Spinal cord (tissue), 10 donors: ENCODE measurements around the gene BCAP29. TPM values are rescaled to one million over a fixed set of nuclear protein-coding genes. Genes with fewer than 3 reads are reported as not detected.
A peak's percentile ranks its signal among the peaks of the same experiment; 100 is the strongest.

ENCODE experiments used
- DNase-seq, 6 donors: peaks; one replicate each; pipeline versions ENCODE4 v3.0.0 to v3.0.0-alpha.2; 2013 to 2015; ENCODE audit warnings: low spot score in 6 of 6, low read depth in 4 of 6
- H3K27ac ChIP-seq: one replicate; pipeline ENCODE4 v1.5.1; 2013; ENCODE audit warnings: low read depth, low read length, control low read depth
- H3K27me3 ChIP-seq: one replicate; pipeline ENCODE4 v1.6.1; 2013; ENCODE audit warnings: low read length; ENCODE audit not compliant: control insufficient read depth, insufficient read depth
- H3K36me3 ChIP-seq: one replicate; pipeline ENCODE4 v1.6.1; 2013; ENCODE audit warnings: low read length; ENCODE audit not compliant: control insufficient read depth, insufficient read depth
- H3K4me1 ChIP-seq: one replicate; pipeline ENCODE4 v1.6.1; 2013; ENCODE audit warnings: low read length; ENCODE audit not compliant: control insufficient read depth, insufficient read depth
- H3K4me3 ChIP-seq: one replicate; pipeline ENCODE4 v1.5.1; 2013; ENCODE audit warnings: low read depth, low read length, control low read depth
- H3K9me3 ChIP-seq: one replicate; pipeline ENCODE4 v1.6.1; 2013; ENCODE audit warnings: low read length; ENCODE audit not compliant: control insufficient read depth, insufficient read depth
- WGBS: methylation state at CpG from one replicate; pipeline ENCODE4 v1.1.5; 2013; ENCODE audit warnings: missing lambda C conversion rate; ENCODE audit not compliant: insufficient coverage; 5-methylcytosine and 5-hydroxymethylcytosine counted together
- polyA plus RNA-seq, 2 donors: library from polyadenylated mRNA; unstranded; fragments of 120-200 nt; gene quantifications; one replicate each; pipeline ENCODE4 v1.2.1, GENCODE V29; 2013; ENCODE audit not compliant: insufficient read length in 2 of 2
- total RNA-seq, 2 donors: library from RNA; depleted of rRNA in 1 of 2; stranded (reverse); fragments of 120-200 nt in 1 of 2; fragments of >200 nt in 1 of 2; gene quantifications; one replicate each; pipeline versions ENCODE4 v1.2.3 to v1.2.4, GENCODE V29; 2013 to 2014
- donor health status: healthy.

BCAP29 gene
- total and polyA plus RNA-seq, 4 donors, result 48.7 to 85.4 (median 70.1) TPM

DNA sequence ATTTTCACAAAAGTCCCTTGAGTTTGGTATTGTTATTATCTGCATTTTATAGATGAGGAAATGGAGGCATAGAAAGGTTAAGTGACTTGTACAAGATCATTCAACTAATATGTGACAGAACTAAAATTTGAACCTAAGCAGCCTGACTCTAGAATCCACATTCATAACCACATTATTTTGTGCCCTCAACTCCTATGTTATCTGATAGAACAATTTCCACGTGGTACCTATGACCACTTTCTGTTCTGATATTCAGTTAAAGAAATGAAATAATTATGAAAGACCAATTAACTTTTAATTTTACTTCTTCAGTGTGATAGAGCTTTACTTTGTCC is 17.5 kb downstream of the BCAP29 start:
- Histone ChIP-seq H3K27ac (no peak overlapping the region), H3K4me3 (no peak overlapping the region), H3K4me1 (no peaks in the 10 kb centered on the region), H3K9me3 (no peaks in the 10 kb centered on the region), H3K27me3 (no peaks in the 10 kb centered on the region), H3K36me3 (peaks cover 3% of the 10 kb centered on the region)
- no peak for DNase-seq
- no CpG with 5 or more reads among the region's 1 CpG for WGBS

DNA sequence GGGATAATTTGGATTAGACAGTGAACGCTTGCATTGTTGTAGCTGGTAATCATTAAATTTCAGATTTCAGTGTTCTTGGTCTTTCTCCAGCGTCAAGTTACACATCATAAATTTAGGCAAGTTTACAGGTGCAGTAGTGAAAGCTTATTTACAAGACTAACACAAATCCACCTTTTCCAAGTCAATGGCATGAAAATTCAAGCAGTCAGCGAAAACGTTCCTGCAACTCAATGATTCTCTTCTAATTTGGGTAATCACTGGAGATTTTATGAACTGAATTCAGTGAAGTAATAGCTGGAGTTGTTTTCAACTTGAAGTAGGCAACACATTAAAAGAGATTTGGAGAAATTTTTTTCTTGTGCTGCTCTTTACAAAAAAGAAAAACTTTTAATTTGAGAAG is 17.9 kb downstream of the BCAP29 start:
- Histone ChIP-seq H3K4me1 (no peaks in the 10 kb centered on the region), H3K9me3 (no peaks in the 10 kb centered on the region), H3K27ac (no peak overlapping the region), H3K36me3 (peaks cover 3% of the 10 kb centered on the region), H3K27me3 (no peaks in the 10 kb centered on the region), H3K4me3 (no peak overlapping the region)
- no peak for DNase-seq
- no CpG with 5 or more reads among the region's 4 CpGs for WGBS

DNA sequence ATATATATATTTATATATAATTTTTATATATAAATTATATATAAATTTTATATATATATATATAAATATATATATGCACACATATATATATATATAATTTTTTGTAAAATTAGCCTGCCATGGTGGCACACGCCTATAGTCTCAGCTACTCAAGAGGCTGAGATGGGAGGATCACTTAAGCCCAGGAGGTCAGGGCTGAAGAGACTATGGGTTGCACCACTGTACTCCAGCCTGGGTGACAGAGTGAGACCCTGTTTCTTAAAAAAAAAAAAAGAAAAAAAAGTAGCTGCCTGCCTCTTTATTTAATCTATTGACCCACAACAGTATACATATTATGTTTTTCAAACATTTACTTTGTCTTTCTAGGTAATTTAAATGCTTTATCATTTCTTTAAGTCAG is 19.2 kb downstream of the BCAP29 start:
- no peaks in the 10 kb centered on the region for H3K27me3 ChIP-seq
- no CpG with 5 or more reads among the region's 1 CpG for WGBS
- H3K36me3 ChIP-seq, result peaks cover 3% of the 10 kb centered on the region
- H3K27ac ChIP-seq, result no peak overlapping the region
- no peak overlapping the region for H3K4me3 ChIP-seq
- DNase-seq, result no peak
- no peaks in the 10 kb centered on the region for H3K9me3 ChIP-seq
- no peaks in the 10 kb centered on the region for H3K4me1 ChIP-seq

DNA sequence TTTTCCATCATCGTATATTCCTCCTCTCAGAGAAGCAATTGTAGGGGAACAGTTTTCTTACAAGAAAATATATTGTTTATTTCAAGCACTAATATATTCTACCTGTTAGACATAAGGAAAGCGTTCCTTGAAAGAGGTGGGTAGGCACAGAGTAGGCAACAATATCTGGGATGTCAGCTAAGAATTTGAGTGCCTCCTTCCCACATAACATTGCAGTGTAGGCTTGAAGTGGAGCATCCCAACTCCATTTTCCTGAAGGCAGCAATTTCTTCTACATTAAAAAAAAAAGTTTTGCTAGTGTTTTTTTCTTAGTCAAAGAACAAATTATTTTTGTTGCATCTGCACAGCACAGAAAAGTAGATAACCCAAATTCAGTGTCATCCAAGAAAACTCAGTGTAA is 20.8 kb downstream of the BCAP29 start:
- no peak for DNase-seq
- Histone ChIP-seq H3K4me1 (no peaks in the 10 kb centered on the region), H3K9me3 (no peaks in the 10 kb centered on the region), H3K27ac (no peak overlapping the region), H3K4me3 (no peak overlapping the region), H3K27me3 (no peaks in the 10 kb centered on the region), H3K36me3 (no peaks in the 10 kb centered on the region)
- WGBS, result no CpG with 5 or more reads among the region's 2 CpGs

DNA sequence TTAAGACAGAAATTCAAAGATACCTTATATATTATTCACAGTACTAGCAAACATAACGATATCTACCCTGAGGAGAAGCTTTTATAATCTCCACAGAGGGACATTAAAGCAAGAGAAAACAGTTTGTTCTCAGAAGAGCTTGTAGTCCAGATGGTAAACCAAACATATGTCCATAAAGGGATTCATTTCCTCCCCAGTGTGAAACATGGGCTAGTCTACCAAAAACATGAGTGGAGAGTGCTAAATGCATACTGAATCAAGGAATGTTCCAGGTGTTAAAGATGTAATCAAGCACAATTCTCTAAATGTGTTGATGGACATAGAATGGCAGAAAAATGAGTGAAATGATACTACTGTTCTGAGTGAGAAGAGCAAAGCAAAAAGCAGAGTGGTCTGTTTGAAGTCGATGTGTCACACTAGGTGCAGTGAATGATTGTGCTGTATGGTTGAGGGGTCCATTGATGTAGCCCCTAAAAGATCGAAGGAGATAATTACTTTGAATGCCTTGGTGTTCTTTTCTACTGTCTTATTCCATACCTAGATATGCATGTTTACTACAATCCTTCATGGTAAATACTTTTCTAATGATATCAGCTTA is 25.3 kb downstream of the BCAP29 start:
- no peaks in the 10 kb centered on the region for H3K4me1 ChIP-seq
- peak in 2 of 6 donors; percentile 55 to 75 for DNase-seq
- H3K9me3 ChIP-seq, result no peaks in the 10 kb centered on the region
- H3K27ac ChIP-seq, result no peak overlapping the region
- no peaks in the 10 kb centered on the region for H3K27me3 ChIP-seq
- no peak overlapping the region for H3K4me3 ChIP-seq
- 100% methylated on average over 1 of the region's 3 CpGs for WGBS
- H3K36me3 ChIP-seq, result no peaks in the 10 kb centered on the region

DNA sequence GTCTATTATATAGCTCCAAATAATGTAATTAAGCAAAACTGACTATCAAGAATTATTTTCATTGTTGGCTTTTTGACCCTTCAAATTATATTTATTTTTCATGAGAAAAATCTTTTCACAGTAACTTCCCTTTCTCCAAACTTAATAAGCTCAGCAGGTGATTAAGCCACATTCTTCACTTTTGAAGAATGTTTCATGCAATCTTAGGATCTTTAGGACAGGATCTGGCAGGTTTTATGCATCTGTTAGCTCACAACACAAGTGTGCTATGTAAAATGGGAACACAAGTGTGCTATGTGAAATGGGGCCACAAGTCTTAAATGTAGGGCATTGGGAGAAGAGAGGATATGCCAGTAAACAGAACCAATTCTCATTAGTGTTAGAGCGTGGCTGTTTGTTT is 26.3 kb downstream of the BCAP29 start:
- Histone ChIP-seq H3K4me3 (no peak overlapping the region), H3K27me3 (no peaks in the 10 kb centered on the region), H3K4me1 (no peaks in the 10 kb centered on the region), H3K9me3 (no peaks in the 10 kb centered on the region), H3K27ac (no peak overlapping the region), H3K36me3 (no peaks in the 10 kb centered on the region)
- no peak for DNase-seq
- WGBS, result no CpG with 5 or more reads among the region's 1 CpG

DNA sequence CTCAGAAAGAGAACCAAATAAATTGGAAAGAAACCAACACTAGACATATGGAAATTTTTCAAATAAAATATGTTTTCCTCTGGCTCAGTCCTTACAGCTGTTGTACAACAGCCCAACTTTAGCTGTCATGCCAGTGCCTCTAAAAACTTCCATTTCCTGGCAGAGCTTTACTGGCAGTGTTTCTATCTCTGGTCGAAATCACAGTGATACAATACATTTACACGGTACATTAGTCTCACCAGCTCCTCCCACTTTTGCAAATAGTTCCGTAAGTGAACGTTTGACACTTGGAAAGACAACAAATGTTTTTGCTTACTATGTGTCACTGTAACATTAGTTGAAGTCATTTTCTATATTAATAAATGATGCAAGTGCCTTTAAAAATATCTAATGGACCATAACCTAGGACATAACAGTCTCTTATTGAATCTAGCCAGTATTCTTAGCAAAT is 29.8 kb downstream of the BCAP29 start:
- WGBS, result no CpG with 5 or more reads among the region's 4 CpGs
- Histone ChIP-seq H3K27me3 (no peaks in the 10 kb centered on the region), H3K4me3 (no peak overlapping the region), H3K36me3 (no peaks in the 10 kb centered on the region), H3K9me3 (no peaks in the 10 kb centered on the region), H3K27ac (no peak overlapping the region), H3K4me1 (no peaks in the 10 kb centered on the region)
- peak in 2 of 6 donors; percentile 21 to 84 for DNase-seq

DNA sequence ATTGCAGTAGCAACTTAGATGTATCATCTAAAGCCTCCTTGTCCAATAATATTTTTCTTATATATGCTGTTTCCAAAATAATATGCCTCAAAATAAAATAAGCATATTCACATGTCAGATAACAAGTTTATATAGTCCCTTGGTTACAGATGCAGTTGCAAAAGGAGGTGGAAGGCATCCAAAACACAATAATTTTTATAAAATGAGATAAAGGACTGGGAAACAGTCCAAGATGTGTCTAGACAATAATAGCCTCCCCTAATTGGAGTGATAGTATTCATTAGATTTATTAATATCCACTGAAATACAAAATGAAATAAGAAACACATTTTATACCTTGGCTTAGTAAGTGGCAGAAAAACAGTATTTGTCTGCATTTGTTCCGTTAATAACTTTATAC is 30.3 kb downstream of the BCAP29 start:
- no peaks in the 10 kb centered on the region for H3K27me3 ChIP-seq
- H3K9me3 ChIP-seq, result no peaks in the 10 kb centered on the region
- H3K4me3 ChIP-seq, result no peak overlapping the region
- H3K36me3 ChIP-seq, result peaks cover 4% of the 10 kb centered on the region
- peak in 2 of 6 donors; percentile 17 to 18 for DNase-seq
- no peaks in the 10 kb centered on the region for H3K4me1 ChIP-seq
- no CpG with 5 or more reads among the region's 1 CpG for WGBS
- H3K27ac ChIP-seq, result no peak overlapping the region

DNA sequence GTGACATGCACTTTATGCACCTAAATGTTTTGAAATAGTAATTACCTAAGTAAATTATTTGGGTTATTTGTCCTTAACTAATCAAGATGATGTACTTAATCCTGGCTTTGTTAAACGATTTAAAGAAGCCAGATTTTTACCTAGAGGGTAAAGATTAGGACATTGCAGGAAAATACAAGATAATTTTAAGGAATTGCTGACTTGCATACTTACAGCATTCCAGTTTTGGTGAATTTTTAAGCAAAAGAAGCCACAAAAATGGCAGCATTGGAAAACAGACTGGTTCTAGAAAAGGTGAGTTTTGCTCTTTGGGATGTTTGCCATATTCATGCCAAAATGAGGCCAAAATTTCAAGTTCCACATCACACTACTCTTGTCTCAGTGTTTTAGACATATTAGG is 33.4 kb downstream of the BCAP29 start:
- WGBS, result no CpG with 5 or more reads among the region's 1 CpG
- peaks cover 13% of the 10 kb centered on the region for H3K36me3 ChIP-seq
- DNase-seq, result no peak
- H3K27ac ChIP-seq, result no peak overlapping the region
- H3K4me1 ChIP-seq, result no peaks in the 10 kb centered on the region
- H3K27me3 ChIP-seq, result no peaks in the 10 kb centered on the region
- no peak overlapping the region for H3K4me3 ChIP-seq
- no peaks in the 10 kb centered on the region for H3K9me3 ChIP-seq

DNA sequence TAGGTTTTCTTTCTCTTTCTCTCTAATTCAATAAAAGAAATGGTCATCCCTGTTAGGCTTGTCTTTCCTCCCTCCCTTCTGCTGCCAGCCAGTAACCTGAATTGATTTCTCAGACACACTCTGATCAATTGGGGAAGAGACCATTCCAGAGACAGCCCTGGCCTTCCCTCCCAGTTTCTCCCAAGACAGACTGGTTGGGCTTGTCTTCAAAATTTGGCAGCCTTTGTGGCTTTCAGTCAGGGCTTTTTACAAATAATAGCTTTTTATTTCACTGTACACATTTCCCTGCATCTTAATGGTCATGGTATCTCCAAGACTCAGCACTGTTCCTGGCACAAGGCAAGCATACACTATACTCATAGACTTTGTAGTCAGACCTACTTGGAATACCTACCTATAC is 33.9 kb downstream of the BCAP29 start:
- no peak overlapping the region for H3K4me3 ChIP-seq
- H3K27ac ChIP-seq, result no peak overlapping the region
- H3K36me3 ChIP-seq, result peaks cover 13% of the 10 kb centered on the region
- H3K9me3 ChIP-seq, result no peaks in the 10 kb centered on the region
- H3K4me1 ChIP-seq, result no peaks in the 10 kb centered on the region
- no peaks in the 10 kb centered on the region for H3K27me3 ChIP-seq
- no peak for DNase-seq
